H9 (cell line): Measurements from ENCODE around the gene ELK1. TPM values are rescaled to one million over a fixed set of nuclear protein-coding genes. Genes with fewer than 3 reads are reported as not detected.
A peak's percentile ranks its signal among the peaks of the same experiment; 100 is the strongest.

ENCODE experiments used
- DNase-seq: peaks from one replicate; pipeline ENCODE4 v3.0.0-alpha.2; 2017
- H2AFZ ChIP-seq: one replicate; pipeline ENCODE4 v1.6.1; 2013; ENCODE audit warnings: mild to moderate bottlenecking, low read length, control low read depth, moderate library complexity
- H2AK5ac ChIP-seq: 2 replicates; pipeline ENCODE4 v1.6.1; 2013; ENCODE audit warnings: low read length, control low read depth, mixed read lengths; ENCODE audit not compliant: insufficient read length
- H2BK120ac ChIP-seq: one replicate; pipeline ENCODE4 v1.6.1; 2013; ENCODE audit warnings: low read depth, mild to moderate bottlenecking, low read length, control low read depth, inconsistent platforms; ENCODE audit not compliant: poor library complexity, severe bottlenecking
- H2BK12ac ChIP-seq: 2 replicates; pipeline ENCODE4 v1.6.1; 2013; ENCODE audit warnings: low read length, control low read depth, mixed read lengths, low read depth; ENCODE audit not compliant: insufficient read length
- H2BK15ac ChIP-seq: 2 replicates; pipeline ENCODE4 v1.6.1; 2013; ENCODE audit warnings: low read depth, low read length, control low read depth
- H2BK20ac ChIP-seq: one replicate; pipeline ENCODE4 v1.6.1; 2013; ENCODE audit warnings: low read depth, mild to moderate bottlenecking, low read length, control low read depth, inconsistent platforms; ENCODE audit not compliant: poor library complexity, severe bottlenecking
- H2BK5ac ChIP-seq: 2 replicates; pipeline ENCODE4 v1.6.1; 2013; ENCODE audit warnings: low read length, control low read depth, mixed read lengths; ENCODE audit not compliant: insufficient read length
- H3K14ac ChIP-seq: 2 replicates; pipeline ENCODE4 v1.6.1; 2013; ENCODE audit warnings: low read length, control low read depth; ENCODE audit not compliant: insufficient read depth
- H3K18ac ChIP-seq: 2 replicates; pipeline ENCODE4 v1.6.1; 2013; ENCODE audit warnings: low read depth, mild to moderate bottlenecking, mixed read lengths, low read length, control low read depth; ENCODE audit not compliant: insufficient read length
- H3K23ac ChIP-seq: 2 replicates; pipeline ENCODE4 v1.6.1; 2013; ENCODE audit warnings: low read length, control low read depth, mixed read lengths, low read depth; ENCODE audit not compliant: insufficient read length
- H3K23me2 ChIP-seq: 2 replicates; pipeline ENCODE4 v1.6.1; 2013; ENCODE audit warnings: low read depth, mild to moderate bottlenecking, mixed read lengths, low read length, control low read depth; ENCODE audit not compliant: insufficient read length, poor library complexity, severe bottlenecking
- H3K27ac ChIP-seq: 2 replicates; pipeline ENCODE4 v1.5.1; 2013; ENCODE audit warnings: low read length, control low read depth, mixed read lengths, low read depth; ENCODE audit not compliant: insufficient read length
- H3K27me3 ChIP-seq: 2 replicates; pipeline ENCODE4 v1.6.1; 2013; ENCODE audit warnings: low read length, control low read depth, inconsistent platforms; ENCODE audit not compliant: insufficient read depth
- H3K4ac ChIP-seq: 2 replicates; pipeline ENCODE4 v1.6.1; 2013; ENCODE audit warnings: low read depth, mild to moderate bottlenecking, control low read depth, inconsistent platforms, low read length, moderate library complexity
- H3K4me1 ChIP-seq: 2 replicates; pipeline ENCODE4 v1.6.1; 2013; ENCODE audit warnings: low read length, control low read depth, inconsistent platforms; ENCODE audit not compliant: insufficient read depth
- H3K4me2 ChIP-seq: 2 replicates; pipeline ENCODE4 v1.6.1; 2013; ENCODE audit warnings: low read length, control low read depth, mixed read lengths; ENCODE audit not compliant: insufficient read length, insufficient read depth
- H3K56ac ChIP-seq: 2 replicates; pipeline ENCODE4 v1.6.1; 2013; ENCODE audit warnings: low read depth, mild to moderate bottlenecking, mixed read lengths, low read length, control low read depth; ENCODE audit not compliant: insufficient read length
- H3K79me1 ChIP-seq: 2 replicates; pipeline ENCODE4 v1.6.1; 2013; ENCODE audit warnings: low read depth, mild to moderate bottlenecking, moderate library complexity, low read length, control low read depth, inconsistent platforms; ENCODE audit not compliant: insufficient read depth, poor library complexity, severe bottlenecking
- H3K79me2 ChIP-seq: 2 replicates; pipeline ENCODE4 v1.6.1; 2013; ENCODE audit warnings: low read length, control low read depth, inconsistent platforms; ENCODE audit not compliant: insufficient read depth
- H3K9ac ChIP-seq: 2 replicates; pipeline ENCODE4 v1.6.1; 2013; ENCODE audit warnings: low read length, control low read depth, mixed read lengths; ENCODE audit not compliant: insufficient read length; ENCODE audit errors: extremely low read depth
- H3K9me3 ChIP-seq: one replicate; pipeline ENCODE4 v1.6.1; 2013; ENCODE audit warnings: low read depth, low read length, inconsistent platforms; ENCODE audit not compliant: control insufficient read depth
- H3T11ph ChIP-seq: one replicate; pipeline ENCODE4 v1.6.1; 2013; ENCODE audit warnings: mild to moderate bottlenecking, low read length, control low read depth, inconsistent platforms
- H4K20me1 ChIP-seq: one replicate; pipeline ENCODE4 v1.6.1; 2013; ENCODE audit not compliant: control insufficient read depth, insufficient read length, insufficient read depth
- H4K5ac ChIP-seq: 2 replicates; pipeline ENCODE4 v1.6.1; 2013; ENCODE audit warnings: low read depth, mild to moderate bottlenecking, mixed read lengths, low read length, control low read depth; ENCODE audit not compliant: insufficient read length
- H4K8ac ChIP-seq: replicated peaks from 2 replicates; pipeline ENCODE4 v1.6.1; 2013; ENCODE audit warnings: low read length, control low read depth, mixed read lengths, low read depth; ENCODE audit not compliant: insufficient read length
- H4K91ac ChIP-seq: 2 replicates; pipeline ENCODE4 v1.6.1; 2013; ENCODE audit warnings: low read depth, mild to moderate bottlenecking, moderate library complexity, mixed read lengths, low read length, control low read depth; ENCODE audit not compliant: insufficient read length
- H3K27ac Mint-ChIP-seq, 3 experiments: 2 replicates in 2 of 3; 3 replicates in 1 of 3; pipeline ENCODE4 v1.8.0; 2020 to 2021; ENCODE audit warnings: mixed read lengths in 3 of 3, mild to moderate bottlenecking in 1 of 3, moderate library complexity in 1 of 3
- H3K27me3 Mint-ChIP-seq: 2 replicates; pipeline ENCODE4 v1.8.0; 2021; ENCODE audit warnings: low read depth, mild to moderate bottlenecking, moderate library complexity, mixed read lengths
- H3K36me3 Mint-ChIP-seq, 3 experiments: 2 replicates in 2 of 3; 3 replicates in 1 of 3; pipeline ENCODE4 v1.8.0; 2020 to 2021; ENCODE audit warnings: low read depth in 3 of 3, mixed read lengths in 3 of 3; ENCODE audit not compliant: insufficient read depth in 1 of 3
- H3K4me1 Mint-ChIP-seq, 2 experiments: 2 replicates each; pipeline ENCODE4 v1.8.0; 2020; ENCODE audit warnings: mixed read lengths in 2 of 2
- H3K4me3 Mint-ChIP-seq, 2 experiments: 2 replicates in 1 of 2; 3 replicates in 1 of 2; pipeline ENCODE4 v1.8.0; 2020 to 2021; ENCODE audit warnings: mild to moderate bottlenecking in 2 of 2, mixed read lengths in 2 of 2, moderate library complexity in 1 of 2
- H3K9me3 Mint-ChIP-seq, 2 experiments: 2 replicates in 1 of 2; 3 replicates in 1 of 2; pipeline ENCODE4 v1.8.0; 2020; ENCODE audit warnings: mild to moderate bottlenecking in 2 of 2, mixed read lengths in 2 of 2, moderate library complexity in 1 of 2
- CTCF ChIP-seq: fragments of 200-600 bp; sonication (generic); conservative IDR thresholded peaks from 3 replicates; pipeline ENCODE4 v1.8.0; 2021; ENCODE audit warnings: antibody characterized with exemption, mild to moderate bottlenecking
- WGBS: extraction: QIAGEN DNeasy Blood & Tissue Kit; methylation state at CpG from one replicate; pipeline ENCODE4 v1.1.7; 2013; ENCODE audit warnings: missing lambda C conversion rate, low lambda C conversion rate, mixed read lengths; ENCODE audit not compliant: insufficient read length; ENCODE audit errors: extremely low coverage; 5-methylcytosine and 5-hydroxymethylcytosine counted together
- total RNA-seq: library from RNA; stranded (reverse); gene quantifications from 2 replicates; pipeline ENCODE4 v1.2.1, GENCODE V29; 2021

The ELK1 gene
- total RNA-seq, 1 experiment from 2014 or later, result 49.8 TPM

GRCh38 chrX:47632666-47633065 lies 17.7 kb downstream of the ELK1 start:
- DNase-seq, result no peak
- Histone ChIP-seq H4K20me1 (no peaks in the 10 kb centered on the region), H2AK5ac (no peak overlapping the region), H3K79me2 (no peaks in the 10 kb centered on the region), H2AFZ (no peak overlapping the region), H2BK120ac (no peak overlapping the region), H4K91ac (no peak overlapping the region), H2BK12ac (no peak overlapping the region), H3K23me2 (no peaks in the 10 kb centered on the region), H2BK5ac (no peak overlapping the region), H2BK15ac (no peak overlapping the region), H3K14ac (no peak overlapping the region), H3K27ac (no peak overlapping the region), H3K4me1 (peaks cover 2% of the 10 kb centered on the region; the same call in 1 of the 2 replicates), H3K23ac (no peak overlapping the region), H3K9ac (no peak overlapping the region), H3K27me3 (no peaks in the 10 kb centered on the region), H2BK20ac (no peak overlapping the region), H3K4ac (no peak overlapping the region), H3K18ac (no peak overlapping the region), H4K8ac (no peak overlapping the region), H3K79me1 (no peaks in the 10 kb centered on the region), H3K4me2 (no peak overlapping the region), H3K9me3 (peaks cover 38% of the 10 kb centered on the region), H3T11ph (no peak overlapping the region), H4K5ac (no peak overlapping the region), H3K56ac (no peak overlapping the region)
- WGBS, result no CpG with 5 or more reads among the region's 4 CpGs
- no peaks in the 10 kb centered on the region for H3K27me3 Mint-ChIP-seq
- TF ChIP-seq CTCF, result no peak
- H3K27ac Mint-ChIP-seq, result peak overlapping the region in 1 of 3 experiments; percentile 46; a peak in 2 of 7 replicates
- peaks cover 15 to 22% (median 16%) of the 10 kb centered on the region in 3 experiments for H3K36me3 Mint-ChIP-seq
- peaks cover 48 to 52% of the 10 kb centered on the region in 2 experiments for H3K9me3 Mint-ChIP-seq
- peaks cover 8 to 26% of the 10 kb centered on the region in 2 experiments for H3K4me1 Mint-ChIP-seq
- no peak overlapping the region for H3K4me3 Mint-ChIP-seq
